Activated T-cell treated with anti-CD3 and anti-CD28 coated beads, Interleukin-2, amount 50 U/mL, for 72 hours (primary cell): Measurements from ENCODE around the gene ITFG2. TPM values are rescaled to one million over a fixed set of nuclear protein-coding genes. Genes with fewer than 3 reads are reported as not detected.
A peak's percentile ranks its signal among the peaks of the same experiment; 100 is the strongest.

Source experiments
- ATAC-seq, 2 donors: fragments of 150-1000 bp; cut with Tn5 transposase; replicated peaks in 1 of 2; 2 replicates each; pipeline ENCODE4 v1.10.0; 2021; ENCODE audit warnings: moderate library complexity in 2 of 2, mild to moderate bottlenecking in 1 of 2
- DNase-seq, 2 donors: peaks; one replicate each; pipeline ENCODE4 v3.0.0; 2021 to 2022; ENCODE audit warnings: mixed read lengths in 1 of 2
- H3K27ac Mint-ChIP-seq: one replicate; pipeline ENCODE4 v1.8.0; 2022; ENCODE audit warnings: mild to moderate bottlenecking, moderate library complexity, mixed read lengths
- H3K27me3 Mint-ChIP-seq: one replicate; pipeline ENCODE4 v1.8.0; 2022; ENCODE audit warnings: low read depth, mixed read lengths
- H3K36me3 Mint-ChIP-seq, 2 donors: one replicate each; pipeline ENCODE4 v1.8.0; 2022; ENCODE audit warnings: mixed read lengths in 2 of 2, mild to moderate bottlenecking in 1 of 2; ENCODE audit not compliant: insufficient read depth in 2 of 2
- H3K4me1 Mint-ChIP-seq: one replicate; pipeline ENCODE4 v1.8.0; 2022; ENCODE audit warnings: low read depth, mixed read lengths
- H3K4me3 Mint-ChIP-seq, 2 donors: one replicate each; pipeline ENCODE4 v1.8.0; 2022; ENCODE audit warnings: mild to moderate bottlenecking in 2 of 2, mixed read lengths in 2 of 2, moderate library complexity in 2 of 2
- H3K9me3 Mint-ChIP-seq, 2 donors: one replicate each; pipeline ENCODE4 v1.8.0; 2022; ENCODE audit warnings: mixed read lengths in 2 of 2
- total RNA-seq, 2 donors: library from RNA; stranded (reverse); gene quantifications; one replicate each; pipeline ENCODE4 v1.2.3, GENCODE V29; 2022

ITFG2 gene
- total RNA-seq, 2 donors from 2014 or later: 19.2 to 20.3 TPM

DNA sequence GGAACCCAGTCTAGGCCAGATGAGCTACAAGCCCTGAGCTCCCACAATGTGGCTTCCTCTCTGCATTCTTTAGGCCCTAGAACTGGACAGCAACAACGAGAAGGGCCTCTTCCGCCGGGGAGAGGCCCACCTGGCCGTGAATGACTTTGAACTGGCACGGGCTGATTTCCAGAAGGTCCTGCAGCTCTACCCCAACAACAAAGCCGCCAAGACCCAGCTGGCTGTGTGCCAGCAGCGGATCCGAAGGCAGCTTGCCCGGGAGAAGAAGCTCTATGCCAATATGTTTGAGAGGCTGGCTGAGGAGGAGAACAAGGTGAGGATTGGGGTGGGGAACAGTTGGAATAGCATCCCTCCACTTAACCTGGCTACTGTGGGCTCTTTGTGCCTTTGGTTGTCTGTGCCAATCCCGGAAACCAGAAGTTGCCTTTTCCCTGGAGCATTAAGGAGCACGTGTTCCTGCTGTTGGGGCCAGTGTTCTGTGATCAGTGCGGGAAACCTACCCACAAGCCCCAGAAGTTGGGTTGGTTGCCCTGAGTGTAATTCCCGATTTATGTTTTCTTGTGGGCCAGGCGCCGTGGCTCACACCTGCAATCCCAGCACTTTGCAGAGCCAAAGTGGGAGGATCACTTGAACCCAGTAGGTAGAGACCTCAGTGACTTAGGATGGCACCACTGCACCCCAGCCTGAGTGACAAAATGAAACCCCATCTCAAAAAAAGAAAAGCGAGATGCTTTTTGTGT lies 11.3 kb upstream of the ITFG2 start:
- Mint-ChIP-seq H3K9me3 (no peaks in the 10 kb centered on the region), H3K27me3 (no peaks in the 10 kb centered on the region), H3K27ac (no peak overlapping the region), H3K36me3 (peaks cover 10 to 37% of the 10 kb centered on the region in 2 donors), H3K4me1 (peaks cover 29% of the 10 kb centered on the region), H3K4me3 (no peak overlapping the region)
- ATAC-seq: no peak
- no peak for DNase-seq

DNA sequence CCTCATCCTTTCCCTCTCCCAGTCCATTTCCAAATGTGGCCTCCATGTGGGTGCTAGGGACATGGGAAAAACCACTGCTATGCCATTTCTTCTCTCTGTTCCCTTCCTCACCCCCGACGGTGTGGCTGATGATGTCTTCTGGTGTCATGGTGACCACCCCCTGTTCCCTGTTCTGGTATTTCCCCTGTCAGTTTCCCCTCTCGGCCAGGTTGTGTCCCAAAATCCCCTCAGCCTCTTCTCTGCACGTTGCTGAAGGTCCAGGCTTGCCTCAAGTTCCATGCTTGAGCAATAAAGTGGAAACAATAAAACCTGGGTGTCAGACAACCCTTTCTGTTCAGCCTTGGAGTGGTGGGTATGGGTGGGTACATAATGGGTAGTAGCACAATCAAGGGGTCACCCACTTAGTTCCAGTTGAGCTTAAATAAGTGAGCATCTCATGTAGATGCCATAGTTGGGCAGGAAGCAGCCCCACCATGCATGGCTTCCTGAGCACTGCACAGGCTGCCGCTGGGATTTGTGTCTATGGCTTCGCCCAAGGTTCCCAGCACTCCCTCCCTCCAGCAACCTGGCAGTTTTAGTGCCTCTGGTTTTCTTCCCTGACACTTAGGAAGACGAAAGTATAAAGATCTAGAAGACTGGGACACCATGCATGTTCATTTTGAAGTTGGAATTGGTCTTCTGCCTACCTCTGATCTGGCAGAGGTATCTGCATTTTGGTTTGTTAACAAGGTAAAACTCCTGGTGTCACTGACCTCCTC lies 8.7 kb upstream of the ITFG2 start:
- Mint-ChIP-seq H3K27ac (peak overlapping the region; percentile 62), H3K4me1 (peaks cover 3% of the 10 kb centered on the region), H3K36me3 (peaks cover 5 to 21% of the 10 kb centered on the region in 2 donors), H3K9me3 (no peaks in the 10 kb centered on the region), H3K27me3 (no peaks in the 10 kb centered on the region), H3K4me3 (no peak overlapping the region)
- no peak for DNase-seq
- no peak for ATAC-seq

DNA sequence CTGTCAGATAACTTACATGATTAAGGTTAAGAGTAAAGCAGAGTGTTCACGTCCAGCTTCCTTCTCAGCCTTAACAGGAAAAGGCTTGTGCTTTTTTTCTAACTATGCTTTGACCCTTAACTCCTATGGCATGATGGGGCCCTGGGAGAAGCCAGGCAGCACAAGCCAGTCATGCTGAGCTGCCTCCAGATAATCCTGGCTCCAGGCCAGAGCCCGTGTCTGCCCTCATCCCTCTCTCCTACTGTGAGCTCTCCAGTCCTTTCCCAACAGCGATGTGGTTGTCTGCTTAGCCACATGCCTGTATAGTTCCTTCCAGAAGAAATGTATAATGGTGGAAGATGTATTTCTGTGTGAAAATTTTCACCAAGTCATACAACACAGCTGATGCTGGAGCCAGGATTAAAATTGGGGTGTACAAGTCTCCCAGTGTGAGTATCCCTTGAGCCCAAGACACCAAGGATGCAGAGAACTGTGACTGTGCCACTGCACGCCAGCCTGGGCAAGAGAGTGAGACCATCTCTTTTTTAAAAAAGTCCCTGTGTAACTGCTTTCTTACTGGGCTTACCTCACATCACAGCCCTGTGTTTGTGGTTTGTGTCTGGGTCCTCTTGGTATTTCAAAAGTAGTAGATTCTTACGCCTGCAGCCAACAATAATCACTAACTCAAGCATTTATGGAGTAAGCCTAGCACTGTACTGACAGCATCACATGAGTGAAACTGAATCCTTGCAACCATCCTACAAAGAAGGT lies 7.9 kb upstream of the ITFG2 start:
- DNase-seq: no peak
- no peaks in the 10 kb centered on the region for H3K9me3 Mint-ChIP-seq
- peaks cover 5 to 15% of the 10 kb centered on the region in 2 donors for H3K36me3 Mint-ChIP-seq
- H3K27ac Mint-ChIP-seq: peak overlapping the region; percentile 72
- ATAC-seq: no peak
- H3K4me1 Mint-ChIP-seq: no peaks in the 10 kb centered on the region
- no peaks in the 10 kb centered on the region for H3K27me3 Mint-ChIP-seq
- no peak overlapping the region for H3K4me3 Mint-ChIP-seq

DNA sequence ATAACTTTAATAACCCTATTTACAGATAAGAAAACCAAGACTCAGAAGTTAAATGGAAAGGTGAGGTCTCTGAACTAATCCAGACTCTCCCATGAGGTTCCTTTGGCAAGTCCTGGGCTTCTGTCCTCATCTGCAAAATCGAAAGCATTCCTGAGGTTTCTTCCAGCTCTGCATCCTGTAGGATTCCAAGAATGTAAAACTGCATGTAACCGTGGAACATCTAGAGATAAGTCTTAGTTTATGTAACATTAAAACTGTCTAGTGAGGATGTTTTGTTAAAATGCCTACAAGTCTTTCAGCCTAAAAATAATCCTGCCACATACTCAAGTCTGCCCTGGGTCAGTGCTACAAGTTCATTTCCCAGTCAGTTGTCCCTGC lies 7.3 kb upstream of the ITFG2 start:
- H3K27ac Mint-ChIP-seq: peak overlapping the region; percentile 21
- no peak overlapping the region for H3K4me3 Mint-ChIP-seq
- no peak for ATAC-seq
- no peaks in the 10 kb centered on the region for H3K4me1 Mint-ChIP-seq
- H3K36me3 Mint-ChIP-seq: peaks cover 5 to 12% of the 10 kb centered on the region in 2 donors
- no peaks in the 10 kb centered on the region for H3K9me3 Mint-ChIP-seq
- DNase-seq: no peak
- H3K27me3 Mint-ChIP-seq: no peaks in the 10 kb centered on the region

DNA sequence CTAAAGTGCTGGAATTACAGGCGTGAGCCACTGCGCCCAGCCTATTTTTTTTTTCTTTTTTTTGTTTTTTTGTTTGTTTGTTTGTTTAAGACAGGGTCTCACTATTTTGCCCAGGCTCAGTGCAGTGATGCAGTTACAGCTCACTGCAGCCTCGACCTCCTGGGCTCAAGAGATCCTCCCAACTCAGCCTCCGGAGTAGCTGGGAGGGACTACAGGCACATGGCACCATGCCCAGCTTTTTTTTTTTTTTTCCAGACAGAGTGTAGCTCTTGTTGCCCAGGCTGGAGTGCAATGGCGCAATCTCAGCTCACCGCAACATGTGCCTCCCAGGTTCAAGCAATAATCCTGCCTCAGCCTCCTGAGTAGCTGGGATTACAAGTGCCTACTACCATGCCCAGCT lies 5.8 kb upstream of the ITFG2 start:
- H3K27me3 Mint-ChIP-seq: no peaks in the 10 kb centered on the region
- H3K9me3 Mint-ChIP-seq: no peaks in the 10 kb centered on the region
- no peak for DNase-seq
- ATAC-seq: no peak
- peaks cover 9% of the 10 kb centered on the region for H3K4me1 Mint-ChIP-seq
- no peak overlapping the region for H3K4me3 Mint-ChIP-seq
- H3K27ac Mint-ChIP-seq: no peak overlapping the region
- peaks cover 5 to 8% of the 10 kb centered on the region in 2 donors for H3K36me3 Mint-ChIP-seq

DNA sequence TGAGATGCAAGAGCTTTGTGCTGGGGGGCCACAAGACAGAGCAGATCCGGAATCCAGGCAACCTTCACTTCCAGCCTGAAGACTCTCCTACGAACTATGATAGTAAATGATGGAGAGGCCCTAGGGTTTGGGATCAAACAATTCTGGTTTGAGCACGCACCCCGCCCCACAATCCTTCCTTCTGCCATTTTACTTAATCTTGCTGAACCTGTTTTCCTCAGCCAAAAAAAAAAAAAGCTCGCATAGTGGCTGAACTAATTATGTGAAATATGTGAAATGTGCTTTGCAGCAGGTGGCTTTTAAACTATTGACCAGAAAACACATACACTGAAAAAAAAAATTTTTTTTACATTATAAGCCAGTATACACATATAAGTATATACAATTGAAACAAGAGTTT lies 667 bp upstream of the ITFG2 start:
- no peaks in the 10 kb centered on the region for H3K27me3 Mint-ChIP-seq
- no peak for DNase-seq
- peaks cover 39% of the 10 kb centered on the region for H3K4me1 Mint-ChIP-seq
- peaks cover 0 to 7% of the 10 kb centered on the region in 2 donors for H3K36me3 Mint-ChIP-seq
- no peaks in the 10 kb centered on the region for H3K9me3 Mint-ChIP-seq
- no peak for ATAC-seq
- H3K4me3 Mint-ChIP-seq: peak overlapping the region; percentile 95 to 99
- peak overlapping the region; percentile 96 for H3K27ac Mint-ChIP-seq

DNA sequence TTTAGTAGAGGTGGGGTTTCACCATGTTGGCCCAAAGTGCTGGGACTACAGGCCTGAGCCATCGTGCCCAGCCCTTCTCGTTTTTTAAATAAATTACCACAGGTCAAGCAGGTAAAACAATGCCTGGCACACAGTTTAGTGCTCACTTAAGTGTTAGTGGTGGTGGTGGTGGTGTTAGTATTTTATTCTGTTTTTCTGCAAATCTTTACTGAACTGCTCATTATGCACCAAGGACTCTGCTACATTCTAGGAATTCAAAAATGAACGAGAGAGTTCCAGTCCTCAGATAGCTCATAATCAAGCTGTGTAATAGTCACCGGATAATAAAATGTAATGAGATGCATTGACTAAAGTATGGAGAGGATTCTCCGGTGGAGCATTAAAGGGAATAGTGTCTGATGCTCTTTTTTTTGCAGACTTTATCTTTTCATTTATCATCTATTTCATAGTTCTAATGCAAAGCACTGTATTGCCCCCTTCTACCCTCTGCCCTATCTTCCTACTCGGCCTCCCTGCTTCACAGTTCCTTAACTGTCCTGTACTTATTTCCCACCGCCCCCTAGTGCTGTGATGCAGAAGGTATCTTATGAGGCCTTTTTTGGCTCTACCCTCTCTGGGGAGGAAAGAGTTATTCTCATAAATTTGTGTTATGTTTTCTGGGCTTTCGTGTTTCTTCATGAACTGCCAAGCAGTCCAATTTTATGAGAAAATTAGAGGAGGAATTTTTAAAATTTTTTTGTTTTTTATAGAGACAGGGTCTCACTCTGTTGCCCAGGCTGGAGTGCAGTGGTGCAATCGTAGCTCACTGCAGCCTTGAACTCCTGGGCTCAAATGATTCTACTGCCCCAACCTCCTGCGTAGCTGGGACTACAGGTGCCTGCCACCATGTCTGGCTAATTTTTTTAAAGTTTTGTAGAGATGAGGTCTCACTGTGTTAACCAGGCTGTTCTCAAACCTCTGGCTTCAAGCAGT lies 1.0 kb downstream of the ITFG2 start:
- Mint-ChIP-seq H3K9me3 (no peaks in the 10 kb centered on the region), H3K4me3 (peak overlapping the region; percentile 95 to 99), H3K36me3 (peaks cover 0 to 14% of the 10 kb centered on the region in 2 donors), H3K4me1 (peaks cover 39% of the 10 kb centered on the region), H3K27ac (peak overlapping the region; percentile 96), H3K27me3 (no peaks in the 10 kb centered on the region)
- peak; percentile 29 to 33 for ATAC-seq
- peak; percentile 64 to 72 for DNase-seq

DNA sequence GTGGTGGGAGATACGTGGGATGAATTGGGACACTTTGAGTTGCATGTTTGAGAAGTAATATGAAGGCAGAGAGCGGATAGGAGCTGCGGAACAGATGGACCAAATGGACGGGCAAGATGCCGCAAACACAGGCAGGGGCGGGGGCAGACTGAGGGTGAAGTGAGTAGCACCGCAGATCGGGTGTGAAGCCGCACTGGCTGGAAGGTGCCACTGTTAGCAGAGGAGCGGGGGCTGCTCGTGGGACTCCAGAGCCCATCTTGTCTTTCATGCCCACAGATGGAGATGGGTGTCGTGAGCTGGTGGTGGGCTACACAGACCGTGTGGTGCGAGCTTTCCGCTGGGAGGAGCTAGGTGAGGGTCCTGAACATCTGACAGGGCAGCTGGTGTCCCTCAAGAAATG lies 7.3 kb downstream of the ITFG2 start:
- DNase-seq: no peak
- Mint-ChIP-seq H3K4me3 (no peak overlapping the region), H3K27ac (no peak overlapping the region), H3K9me3 (no peaks in the 10 kb centered on the region), H3K4me1 (peaks cover 11% of the 10 kb centered on the region), H3K27me3 (no peaks in the 10 kb centered on the region), H3K36me3 (peaks cover 1 to 18% of the 10 kb centered on the region in 2 donors)
- ATAC-seq: no peak

DNA sequence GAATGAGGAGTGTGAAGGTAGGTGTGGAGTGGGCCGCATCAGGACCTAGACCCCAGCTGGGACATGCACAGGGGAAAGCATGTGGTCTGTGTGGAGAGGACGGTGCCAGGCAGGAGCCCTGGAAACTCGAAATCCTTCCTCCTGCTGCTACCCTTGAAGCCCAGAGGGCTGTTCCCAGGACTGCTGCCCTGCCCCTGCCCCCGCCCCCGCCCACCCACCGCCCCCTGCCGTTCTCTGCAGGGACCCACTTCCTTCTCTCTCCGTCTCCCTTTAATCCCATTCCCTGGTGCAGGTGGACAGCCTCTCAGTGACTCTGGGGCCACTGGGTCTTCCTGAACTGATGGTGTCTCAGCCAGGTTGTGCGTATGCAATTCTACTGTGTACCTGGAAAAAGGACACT lies 8.0 kb downstream of the ITFG2 start:
- H3K4me3 Mint-ChIP-seq: no peak overlapping the region
- peaks cover 1 to 21% of the 10 kb centered on the region in 2 donors for H3K36me3 Mint-ChIP-seq
- no peaks in the 10 kb centered on the region for H3K9me3 Mint-ChIP-seq
- no peak for ATAC-seq
- no peaks in the 10 kb centered on the region for H3K27me3 Mint-ChIP-seq
- no peak for DNase-seq
- H3K4me1 Mint-ChIP-seq: peaks cover 5% of the 10 kb centered on the region
- no peak overlapping the region for H3K27ac Mint-ChIP-seq

DNA sequence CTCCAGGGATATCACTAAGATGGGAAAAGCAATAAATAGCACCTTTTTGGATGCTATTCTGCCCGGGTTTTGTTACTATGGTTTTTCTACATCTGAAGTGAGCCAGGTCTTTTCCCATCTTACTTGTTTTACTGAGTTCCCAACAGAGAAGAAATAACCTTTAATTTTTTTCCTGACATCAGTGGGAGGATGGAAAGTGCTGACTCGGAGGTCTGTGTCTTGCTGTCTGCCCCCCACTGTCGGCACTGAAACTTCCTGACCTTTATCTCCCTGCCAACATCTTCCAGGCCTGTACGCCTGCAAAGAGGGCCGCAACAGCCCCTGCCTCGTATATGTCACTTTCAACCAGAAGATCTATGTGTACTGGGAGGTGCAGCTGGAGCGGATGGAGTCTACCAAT lies 11.0 kb downstream of the ITFG2 start:
- Mint-ChIP-seq H3K9me3 (no peaks in the 10 kb centered on the region), H3K36me3 (peaks cover 1 to 11% of the 10 kb centered on the region in 2 donors), H3K4me3 (no peak overlapping the region), H3K27ac (no peak overlapping the region), H3K4me1 (no peaks in the 10 kb centered on the region), H3K27me3 (no peaks in the 10 kb centered on the region)
- ATAC-seq (no peak), DNase-seq (no peak)

DNA sequence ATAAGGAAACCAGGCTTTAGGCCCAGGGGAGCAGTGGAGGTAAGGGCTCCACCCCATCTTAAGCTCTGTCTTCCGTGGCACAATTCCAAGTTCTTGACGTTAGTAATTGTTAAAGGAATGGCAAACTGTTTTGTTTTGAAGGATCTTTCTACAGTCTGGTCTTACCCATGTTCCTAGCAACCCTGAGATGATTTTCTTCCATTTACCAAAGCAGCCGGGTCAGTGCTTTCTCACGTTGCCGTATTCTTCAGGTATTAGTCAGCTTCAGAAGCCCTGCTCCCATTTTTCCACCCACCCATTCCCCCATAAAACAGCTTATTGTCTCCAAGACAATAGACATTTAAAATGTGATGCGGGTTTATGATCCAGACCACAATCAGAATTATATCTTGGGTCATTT lies 12.1 kb downstream of the ITFG2 start:
- no peak for DNase-seq
- Mint-ChIP-seq H3K27me3 (no peaks in the 10 kb centered on the region), H3K4me3 (no peak overlapping the region), H3K36me3 (peaks cover 1 to 11% of the 10 kb centered on the region in 2 donors), H3K4me1 (no peaks in the 10 kb centered on the region), H3K9me3 (no peaks in the 10 kb centered on the region), H3K27ac (no peak overlapping the region)
- no peak for ATAC-seq

DNA sequence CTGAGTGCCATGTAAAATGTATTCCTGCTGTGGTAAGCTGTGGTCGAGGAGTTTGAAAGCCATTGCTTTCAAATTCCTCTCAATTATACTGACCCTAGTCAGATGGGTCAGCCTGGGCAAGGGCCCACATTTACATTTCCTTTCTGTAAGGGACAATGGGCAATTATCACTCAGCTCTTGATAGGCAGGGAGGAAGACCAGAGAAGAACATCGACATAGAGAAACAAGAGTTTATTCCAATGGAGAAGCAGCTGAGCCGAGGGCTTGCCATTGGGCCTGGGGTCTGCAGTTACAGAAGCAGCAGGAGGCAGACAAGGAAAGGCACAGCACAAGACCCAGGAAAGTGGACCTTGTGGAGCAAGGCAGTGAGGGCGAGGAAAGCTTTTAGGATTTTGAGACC lies 12.7 kb downstream of the ITFG2 start:
- Mint-ChIP-seq H3K9me3 (no peaks in the 10 kb centered on the region), H3K4me3 (no peak overlapping the region), H3K27me3 (no peaks in the 10 kb centered on the region), H3K4me1 (no peaks in the 10 kb centered on the region), H3K36me3 (peaks cover 1 to 8% of the 10 kb centered on the region in 2 donors), H3K27ac (no peak overlapping the region)
- ATAC-seq (no peak), DNase-seq (no peak)
